Erythroblast (primary cell): ENCODE data around the gene LARGE1.

Source experiments
- GATA1 ChIP-seq: IDR thresholded peaks from 2 replicates; pipeline ENCODE4 v1.6.1; 2011; ENCODE audit warnings: low read depth, mild to moderate bottlenecking, control low read depth, low read length, moderate library complexity
- POLR2A ChIP-seq: IDR thresholded peaks from 2 replicates; pipeline ENCODE4 v1.6.1; 2011; ENCODE audit warnings: mild to moderate bottlenecking, low read length

GRCh38 chr22:33380789-33381530 is 539.3 kb downstream of the LARGE1 start:
- TF ChIP-seq POLR2A (no peak), GATA1 (no peak)
